C4-2B (cell line): Measurements from ENCODE around the gene TMEM88.
"Not testable (repeated sequence)": the region's sequence is repeated elsewhere in the genome, so short reads cannot be mapped to it uniquely, and the experiment has no call there.

Experiments used
- H3K27ac ChIP-seq: fragments of 450-650 bp; 2 replicates; pipeline ENCODE4 v1.5.1; 2017
- CTCF ChIP-seq: fragments of 450-650 bp; conservative IDR thresholded peaks from 2 replicates; pipeline ENCODE4 v1.5.1; 2017; ENCODE audit warnings: mild to moderate bottlenecking
- ZFX ChIP-seq: fragments of 450-650 bp; IDR thresholded peaks from 2 replicates; pipeline ENCODE4 v1.6.1; 2017

TMEM88 gene

GRCh38 chr17:7857713-7858521 is 3.1 kb downstream of the TMEM88 start, which contains the start of gene CYB5D1:
TSS of gene CYB5D1 (plus strand) at chr17:7858003. CDS start at chr17:7858135, 132 bp downstream.
- peak within 1 kb of the TSS; percentile 87 for H3K27ac ChIP-seq
- peak; percentile 73 for TF ChIP-seq ZFX
- no peak for TF ChIP-seq CTCF

GRCh38 chr17:7858522-7858810 is 3.6 kb downstream of the TMEM88 start:
- peak overlapping the region; percentile 87 for H3K27ac ChIP-seq
- TF ChIP-seq CTCF (peak; percentile 51), ZFX (no peak)

- H3K27ac ChIP-seq = peak overlapping the region; percentile 87
- TF ChIP-seq ZFX (no peak), CTCF (no peak)
Measured at GRCh38 chr17:7859028-7859427, 4.2 kb downstream of the TMEM88 start.

- peak overlapping the region; percentile 39 for H3K27ac ChIP-seq
- TF ChIP-seq ZFX (no peak), CTCF (peak; percentile 92)
Measured at GRCh38 chr17:7862692-7863437, 8.0 kb downstream of the TMEM88 start.

- not testable (repeated sequence) for H3K27ac ChIP-seq
Measured at GRCh38 chr17:7864384-7864783, 9.5 kb downstream of the TMEM88 start.

GRCh38 chr17:7864995-7865650 is 10.3 kb downstream of the TMEM88 start:
- no peak overlapping the region for H3K27ac ChIP-seq
- no peak for TF ChIP-seq CTCF
- TF ChIP-seq ZFX = no peak

- H3K27ac ChIP-seq = no peak overlapping the region
- TF ChIP-seq CTCF (no peak), ZFX (no peak)
Measured at GRCh38 chr17:7867881-7868329, 13.0 kb downstream of the TMEM88 start.
